ENCODE measurements around the gene NIT1.
"Not testable (repeated sequence)": the region's sequence is repeated elsewhere in the genome, so short reads cannot be mapped to it uniquely, and the experiment has no call there.

The NIT1 gene

DNA sequence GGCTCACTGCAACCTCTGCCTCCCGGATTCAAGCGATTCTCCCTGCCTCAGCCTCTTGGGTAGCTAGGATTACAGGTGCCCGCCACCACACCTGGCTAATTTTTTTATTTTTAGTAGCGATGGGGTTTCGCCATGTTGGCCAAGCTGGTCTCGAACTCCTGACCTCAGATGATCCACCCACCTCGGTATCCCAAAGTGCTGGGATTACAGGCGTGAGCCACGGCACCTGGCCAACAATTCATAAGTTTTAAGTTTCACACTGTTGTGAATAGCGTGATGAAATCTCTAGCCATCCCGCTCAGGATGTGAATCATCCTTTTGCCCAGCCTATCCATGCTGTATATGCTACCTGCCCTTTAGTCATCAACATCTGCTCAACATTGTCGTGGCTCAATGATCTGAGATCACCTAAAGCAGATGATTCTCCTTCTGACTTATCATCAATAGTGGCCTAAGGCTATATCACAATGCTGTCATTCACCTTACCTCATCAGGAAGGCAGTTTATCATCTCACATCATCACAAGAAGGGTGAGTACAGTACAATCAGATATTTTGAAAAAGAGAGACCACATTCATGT, 2.7 kb upstream of the NIT1 start:
- DNase-seq: peak; percentile 59

DNA sequence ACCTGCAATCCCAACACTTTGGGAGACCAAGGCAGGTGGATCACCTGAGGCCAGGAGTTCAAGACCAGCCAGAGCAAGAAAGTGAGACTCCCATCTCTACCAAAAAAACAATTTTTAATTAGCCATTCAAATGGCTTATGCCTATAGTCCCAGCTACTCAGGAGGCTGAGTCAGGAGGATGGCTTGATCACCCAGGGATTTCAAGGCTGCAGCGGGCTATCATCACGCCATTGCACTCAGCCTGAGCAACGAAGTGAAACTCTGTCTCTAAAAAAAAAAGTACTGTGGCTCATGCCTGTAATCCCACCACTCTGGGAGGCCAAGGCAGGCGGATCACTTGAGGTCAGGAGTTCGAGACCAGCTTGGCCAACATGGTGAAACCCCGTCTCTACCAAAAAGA, 1.9 kb upstream of the NIT1 start:
- DNase-seq: not testable (repeated sequence)

DNA sequence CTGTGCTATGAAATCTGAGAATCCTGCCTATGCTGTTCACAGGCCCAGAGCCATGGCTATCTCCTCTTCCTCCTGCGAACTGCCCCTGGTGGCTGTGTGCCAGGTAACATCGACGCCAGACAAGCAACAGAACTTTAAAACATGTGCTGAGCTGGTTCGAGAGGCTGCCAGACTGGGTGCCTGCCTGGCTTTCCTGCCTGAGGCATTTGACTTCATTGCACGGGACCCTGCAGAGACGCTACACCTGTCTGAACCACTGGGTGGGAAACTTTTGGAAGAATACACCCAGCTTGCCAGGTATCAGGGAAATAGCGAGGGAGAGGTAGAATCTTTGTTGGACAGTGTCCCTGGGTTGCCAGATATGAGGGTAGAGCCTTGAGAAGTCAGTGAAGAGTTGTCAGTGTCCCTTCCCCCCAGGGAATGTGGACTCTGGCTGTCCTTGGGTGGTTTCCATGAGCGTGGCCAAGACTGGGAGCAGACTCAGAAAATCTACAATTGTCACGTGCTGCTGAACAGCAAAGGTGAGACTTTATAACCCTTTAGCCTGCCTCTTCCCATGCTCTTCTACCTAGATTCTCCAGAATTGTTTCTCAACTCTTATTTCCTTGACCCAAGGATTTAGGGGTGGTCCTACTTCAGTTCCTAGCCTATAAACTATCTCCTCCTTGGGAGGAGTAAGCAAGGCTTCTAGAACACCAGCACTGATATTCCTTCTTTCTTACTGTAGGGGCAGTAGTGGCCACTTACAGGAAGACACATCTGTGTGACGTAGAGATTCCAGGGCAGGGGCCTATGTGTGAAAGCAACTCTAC, 1.4 kb downstream of the NIT1 start:
- DNase-seq: peak; percentile 81

DNA sequence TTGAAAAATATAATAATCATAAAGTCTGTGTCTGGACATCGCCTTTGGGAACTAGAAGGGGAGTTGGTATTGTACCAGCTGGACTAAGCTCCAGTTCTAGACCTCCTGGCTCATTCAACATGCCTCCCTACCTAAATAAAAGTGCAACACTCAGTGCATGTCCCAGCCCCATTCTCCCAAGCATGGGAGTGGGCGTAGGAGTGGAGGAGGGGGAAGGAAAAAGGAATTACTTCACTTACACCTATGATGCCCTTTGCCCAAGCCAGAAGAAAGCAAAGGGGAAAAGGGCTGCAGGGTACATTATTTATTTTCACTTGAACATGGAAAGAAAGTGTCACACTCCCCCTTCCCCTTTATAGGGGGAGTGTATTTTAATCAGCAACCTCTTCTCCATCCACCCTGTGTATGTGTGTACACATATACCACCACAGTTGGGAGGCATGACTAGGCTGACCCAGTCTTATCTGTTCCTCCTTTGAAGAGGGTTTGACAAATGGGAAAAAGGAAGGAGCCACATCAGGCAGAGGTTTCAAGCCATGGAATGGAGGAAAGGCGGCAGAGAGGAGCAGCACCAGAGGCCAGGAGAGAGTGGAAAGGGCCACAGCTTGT, 3.2 kb downstream of the NIT1 start:
- DNase-seq: peak; percentile 47

DNA sequence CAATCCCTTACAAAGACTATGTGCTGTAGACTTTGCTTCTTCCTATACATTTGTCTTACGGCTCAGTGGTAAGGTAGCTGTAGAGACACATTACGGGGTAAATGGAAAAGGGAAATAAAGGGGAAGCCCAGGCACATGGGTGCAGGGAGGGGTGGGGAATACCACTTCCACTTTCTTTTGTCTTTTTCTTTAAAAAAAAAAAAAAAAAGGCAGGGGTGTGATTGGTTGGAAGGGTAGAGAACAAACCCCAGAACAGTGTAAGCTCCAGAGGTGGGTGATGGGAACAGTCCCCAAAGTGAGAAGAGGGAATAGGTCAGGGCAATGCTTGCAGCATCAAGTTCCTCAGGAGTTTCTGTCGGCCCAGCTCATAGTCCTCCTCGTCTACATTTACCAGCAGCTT, 3.9 kb downstream of the NIT1 start:
- DNase-seq: peak; percentile 76

DNA sequence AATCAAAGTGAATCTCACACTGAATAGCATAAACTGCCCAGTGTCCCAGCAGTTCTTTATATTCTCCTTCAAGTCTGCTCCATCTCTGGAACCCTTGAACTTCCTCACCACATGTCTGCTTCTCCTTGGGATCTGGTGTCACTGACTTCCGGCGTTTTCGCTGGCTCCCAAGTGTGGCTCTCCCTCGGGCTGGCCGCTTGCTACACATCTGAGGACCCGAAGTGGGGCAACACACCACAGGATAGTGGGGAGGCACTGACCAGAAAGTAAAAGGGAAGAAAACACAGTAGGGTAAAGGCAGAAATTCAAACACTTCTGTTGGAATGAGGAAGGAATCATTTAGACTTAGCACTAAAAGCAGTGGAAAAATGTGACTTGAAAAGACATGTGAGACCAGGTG, 5.1 kb downstream of the NIT1 start:
- no peak for DNase-seq

DNA sequence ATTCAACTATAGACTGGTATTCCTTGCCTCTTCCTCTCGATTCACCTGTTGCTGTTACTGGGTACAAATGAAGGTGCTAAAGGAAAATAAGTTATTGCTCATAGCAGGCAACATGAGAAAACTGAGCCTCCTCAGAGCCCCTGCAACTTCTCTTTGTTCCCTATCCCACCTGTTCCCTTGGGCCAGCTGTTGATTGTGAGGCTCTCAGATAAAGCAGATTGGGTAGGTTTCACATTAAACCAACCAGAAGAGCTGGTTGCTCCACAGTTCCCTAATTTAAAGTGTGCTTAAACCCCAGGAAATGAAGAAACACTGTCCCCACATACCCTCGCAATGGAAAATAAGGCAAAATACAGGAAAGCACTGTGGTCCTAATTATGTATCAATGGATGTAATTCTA, 9.7 kb downstream of the NIT1 start:
- peak; percentile 26 for DNase-seq

DNA sequence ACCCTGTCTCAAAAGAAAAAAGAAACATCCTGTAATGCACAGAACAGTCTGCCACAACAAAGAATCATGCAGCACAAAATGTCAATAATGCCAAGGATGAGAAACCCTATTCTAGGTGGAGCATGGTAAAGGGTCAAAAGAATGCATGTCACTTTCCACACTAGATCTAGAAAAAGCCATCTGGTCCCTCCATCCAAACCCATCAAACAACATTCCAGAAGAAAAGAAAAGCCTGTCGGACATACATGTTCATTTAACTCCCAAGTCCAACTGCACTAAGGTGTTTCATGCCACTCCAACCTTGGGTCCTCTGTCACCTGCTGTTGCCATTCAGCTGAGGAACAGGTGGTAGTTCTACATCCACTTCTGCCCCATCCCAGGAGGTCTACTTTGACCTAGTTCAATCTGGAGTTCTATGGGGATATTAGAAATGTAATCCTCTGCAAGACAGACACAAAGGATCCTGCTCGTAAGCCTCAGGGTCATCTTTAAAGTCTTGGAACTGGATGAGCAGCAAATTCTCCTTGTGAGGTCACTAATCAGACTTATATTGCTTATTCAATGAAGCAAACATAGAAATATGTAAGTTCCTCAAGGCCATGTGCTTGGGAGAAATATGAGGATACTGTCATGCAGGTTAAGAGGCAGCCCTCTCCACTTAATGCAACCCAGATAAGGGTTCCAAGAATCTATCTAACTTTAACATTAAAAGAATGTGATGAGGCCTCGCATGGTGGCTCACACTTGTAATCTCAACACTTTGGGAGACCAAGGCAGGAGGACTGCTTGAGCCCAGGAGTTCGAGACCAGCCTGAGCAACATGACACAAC, 10.9 kb downstream of the NIT1 start:
- DNase-seq: no peak

DNA sequence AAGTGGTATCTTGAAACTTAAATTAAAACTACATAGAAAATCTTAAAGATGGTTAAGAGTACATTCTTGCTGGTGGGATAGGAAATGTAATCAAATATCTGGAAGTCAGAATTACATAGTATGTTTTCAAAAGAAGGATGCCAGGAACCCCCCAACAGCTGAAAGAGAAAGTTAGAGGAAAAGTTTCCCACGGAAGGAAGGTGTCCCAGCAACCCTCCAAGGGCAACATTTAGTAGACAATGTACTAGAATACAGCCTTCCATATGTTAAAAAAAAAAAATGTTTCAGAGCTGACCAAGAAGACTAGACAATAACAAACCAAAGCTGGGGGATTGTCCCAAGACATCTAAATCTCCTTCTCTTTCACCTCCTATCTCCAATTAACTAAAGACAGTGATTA, 12.4 kb downstream of the NIT1 start:
- no peak for DNase-seq

DNA sequence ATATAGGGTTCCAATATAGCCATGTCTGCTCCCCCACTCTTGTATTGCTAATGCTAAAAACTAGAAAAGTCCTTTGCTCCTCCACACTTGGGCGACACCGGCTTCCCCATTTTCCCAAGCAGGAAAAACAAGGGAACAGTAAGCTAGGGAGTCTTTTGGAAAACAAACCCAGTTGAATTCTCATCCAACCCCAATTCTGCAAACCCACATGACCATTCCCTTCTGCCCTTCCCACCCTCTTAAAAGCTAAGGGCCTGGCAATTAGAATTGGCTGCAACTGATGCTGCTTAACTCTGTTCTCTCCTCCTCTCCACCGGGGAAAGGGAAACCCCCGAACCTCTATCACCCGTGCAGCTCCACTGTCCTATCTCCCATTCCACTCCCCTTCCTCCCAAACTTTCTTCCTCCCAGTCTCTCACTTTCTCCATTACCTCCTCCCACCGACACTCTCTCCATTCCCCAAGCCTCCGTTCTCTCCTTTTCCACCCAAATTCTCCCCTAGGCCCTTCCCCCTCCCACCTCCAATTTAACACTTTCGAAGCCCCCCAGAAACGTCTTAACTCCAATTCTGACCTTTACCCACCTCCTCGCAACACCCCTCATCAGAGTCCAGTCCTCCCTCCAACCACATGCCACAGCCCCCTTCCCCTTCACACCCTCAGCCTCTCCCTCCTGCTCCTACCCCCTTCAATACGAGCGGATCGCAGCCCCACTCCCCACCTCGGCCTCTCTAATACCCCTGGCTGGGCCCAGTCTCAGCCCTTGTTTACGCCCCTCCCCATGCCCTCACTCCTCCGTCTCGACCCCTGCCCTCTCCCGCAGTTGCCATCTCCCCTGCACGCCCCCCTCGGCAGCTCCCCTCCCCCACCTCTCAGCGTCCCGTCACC, 13.9 kb downstream of the NIT1 start:
- DNase-seq: peak; percentile 18

DNA sequence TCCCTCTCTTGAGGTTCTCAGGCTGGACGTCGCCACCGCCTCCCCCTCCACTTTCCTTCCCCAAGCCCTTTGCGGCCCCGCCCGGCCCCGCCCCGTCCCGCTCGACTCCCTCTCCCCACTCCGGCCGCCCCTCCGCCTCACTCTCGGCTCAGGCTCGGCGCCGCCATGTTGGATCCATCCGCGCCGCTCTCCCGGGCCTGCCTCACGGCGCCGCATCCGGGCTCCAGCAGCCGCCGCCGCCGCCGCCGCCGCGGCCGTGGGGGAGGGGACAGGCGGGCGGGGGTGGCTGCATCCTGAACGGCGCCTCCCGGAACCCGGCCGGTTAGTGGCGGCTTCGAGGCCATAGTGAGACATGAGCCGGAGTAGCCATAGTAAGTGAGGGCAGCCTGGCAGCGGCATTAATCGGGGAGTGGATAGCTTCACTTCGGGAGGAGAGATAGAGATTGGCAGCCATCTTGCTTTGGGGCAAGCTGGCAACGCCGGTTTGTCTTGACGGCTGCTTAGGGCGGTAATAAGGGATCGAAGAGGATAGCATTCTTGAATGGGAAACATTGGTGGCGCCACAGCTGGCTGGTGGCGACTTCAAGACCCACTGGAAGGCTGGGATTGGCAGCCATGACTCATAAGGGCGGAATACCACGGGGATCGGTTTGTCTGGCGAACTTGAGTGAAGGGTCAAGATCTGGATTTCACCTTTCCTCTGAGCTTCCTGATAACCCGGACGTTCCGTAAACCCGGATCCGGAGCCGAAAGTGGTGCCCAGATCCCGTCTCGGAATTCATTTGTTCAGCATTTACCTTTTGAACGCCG, 14.7 kb downstream of the NIT1 start, which contains the start of gene DEDD:
TSS of gene DEDD (minus strand) at position 258 of the 810 bp plus-strand sequence. CDS start 8,205 bp downstream, outside the sequence.
- DNase-seq: peak; percentile 94

DNA sequence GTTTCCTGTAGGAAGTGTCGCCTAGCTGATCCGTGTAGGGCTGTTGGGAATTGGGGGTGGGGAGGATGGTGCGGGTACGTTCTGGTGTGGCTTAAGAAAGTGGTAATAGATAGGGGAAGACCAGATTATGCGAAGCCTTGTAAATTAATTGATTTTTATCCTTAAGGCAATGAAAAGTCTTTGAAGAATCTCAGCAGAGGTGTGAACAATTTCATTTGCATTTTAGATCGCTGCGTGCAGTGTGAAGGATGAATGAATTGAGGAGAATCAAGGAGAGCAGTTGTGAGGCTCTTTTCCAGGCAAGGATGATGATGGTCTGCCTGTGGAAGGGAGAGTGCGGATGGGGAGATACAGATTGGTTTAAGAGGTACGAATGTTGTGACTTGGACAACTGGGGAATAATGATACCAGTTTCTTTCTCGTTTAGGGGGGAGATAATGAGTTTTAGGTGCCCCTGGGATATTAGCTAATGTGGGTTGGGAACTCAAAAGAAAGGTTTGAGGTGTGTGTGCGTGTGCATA, 15.4 kb downstream of the NIT1 start:
- DNase-seq: no peak

DNA sequence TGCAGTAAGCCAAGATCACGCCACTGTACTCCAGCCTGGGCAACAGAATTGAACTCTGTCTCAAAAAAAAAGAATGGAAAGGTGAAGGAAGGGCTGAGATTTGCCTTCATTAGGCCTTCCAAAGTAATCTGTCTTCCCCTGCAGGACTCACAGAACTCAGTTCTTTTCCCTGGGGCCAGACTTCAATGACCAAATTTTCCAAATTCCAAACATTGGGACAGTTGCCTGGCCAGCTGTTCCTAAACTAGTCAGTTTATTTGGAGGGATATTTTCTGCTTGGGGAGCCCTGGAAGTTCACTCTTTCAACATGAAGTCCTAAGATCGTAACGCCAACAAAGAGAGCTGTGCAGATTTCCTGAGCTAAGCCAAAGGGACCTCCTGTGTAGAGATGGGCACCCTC, 20.0 kb downstream of the NIT1 start:
- DNase-seq: no peak

DNA sequence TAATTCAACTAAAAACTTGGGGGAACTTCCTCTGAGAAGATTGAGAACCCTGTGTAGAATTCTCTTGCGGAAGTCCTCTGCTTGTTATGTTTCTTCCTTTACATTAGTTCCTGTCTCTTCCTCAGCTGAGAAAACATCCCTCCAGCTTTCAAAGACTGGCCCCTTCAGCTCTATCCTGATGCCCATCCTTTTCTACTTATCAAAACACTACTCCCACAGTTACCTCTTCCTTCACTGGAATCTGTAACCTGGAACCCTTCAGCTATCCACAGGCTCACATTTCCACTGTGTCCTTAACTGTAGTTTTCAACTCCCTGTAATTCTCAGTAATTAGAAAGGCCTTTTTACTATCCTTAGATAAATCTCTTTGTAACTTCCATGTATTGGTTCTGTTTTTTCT, 20.5 kb downstream of the NIT1 start:
- no peak for DNase-seq

DNA sequence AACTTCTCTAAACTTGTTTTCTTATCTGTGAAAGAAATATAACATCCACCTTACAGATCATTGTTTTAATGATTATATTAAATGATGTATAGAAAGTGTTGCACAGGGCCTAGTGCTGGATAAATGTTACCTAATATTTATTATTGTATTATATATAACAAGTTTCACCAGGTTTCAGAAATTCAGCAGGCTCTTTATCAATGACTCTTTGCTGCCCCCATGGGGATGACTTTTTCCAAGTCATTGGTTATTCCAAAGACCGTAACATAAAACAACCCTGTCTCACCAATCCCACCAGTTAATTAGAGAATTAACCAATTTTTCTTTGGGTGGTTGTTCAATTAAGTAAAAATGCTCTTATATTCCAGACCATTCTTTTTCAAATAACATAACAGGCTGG, 21.9 kb downstream of the NIT1 start:
- peak; percentile 70 for DNase-seq

DNA sequence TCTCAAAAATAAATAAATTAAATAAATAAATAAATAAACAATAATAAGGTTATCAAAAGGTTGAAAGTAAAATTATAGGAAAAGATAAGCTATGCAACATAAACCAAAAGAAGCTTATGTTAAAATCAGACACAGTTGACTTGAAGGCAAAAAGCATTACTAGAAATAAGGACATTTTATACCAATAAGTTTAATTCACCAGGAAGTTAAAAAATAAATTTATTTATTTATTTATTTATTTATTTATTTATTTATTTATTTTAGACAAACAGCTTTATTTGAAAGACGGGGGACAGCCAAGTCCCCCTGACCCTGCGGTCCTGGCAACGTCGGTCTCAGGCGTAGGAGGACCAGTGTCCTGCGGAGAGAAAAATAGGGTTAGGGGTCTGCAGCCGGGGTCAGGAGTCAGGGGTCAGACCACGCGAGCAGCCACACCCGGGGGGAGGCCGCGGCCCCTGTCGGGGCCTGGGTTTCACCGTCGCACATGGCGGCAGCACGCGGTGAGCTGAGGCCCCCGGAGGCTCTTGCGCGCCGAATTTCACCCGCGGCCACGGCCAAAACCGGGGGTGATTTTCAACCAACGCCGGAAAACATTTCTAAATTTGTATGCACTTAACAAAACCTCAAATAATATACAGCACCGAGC, 23.0 kb downstream of the NIT1 start:
- DNase-seq: no peak

DNA sequence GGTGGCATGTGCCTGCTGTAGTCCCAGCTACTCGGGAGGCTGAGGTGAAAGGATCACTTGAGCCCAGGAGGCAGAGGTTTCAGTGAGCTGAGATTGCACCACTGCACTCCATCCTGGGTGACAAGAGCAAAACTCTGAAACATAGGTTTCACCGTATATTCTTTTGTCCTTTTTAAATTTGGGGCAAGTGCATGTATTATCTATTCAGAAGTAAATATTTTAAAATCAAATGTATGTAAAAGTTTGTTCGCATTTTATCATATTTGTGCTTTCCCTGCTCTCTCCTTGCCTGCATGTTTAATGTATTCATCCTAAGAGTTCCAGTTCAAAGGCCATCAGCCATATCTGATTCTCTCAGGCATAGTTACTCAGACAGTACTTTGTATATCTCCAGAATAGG, 27.9 kb downstream of the NIT1 start:
- DNase-seq: no peak

DNA sequence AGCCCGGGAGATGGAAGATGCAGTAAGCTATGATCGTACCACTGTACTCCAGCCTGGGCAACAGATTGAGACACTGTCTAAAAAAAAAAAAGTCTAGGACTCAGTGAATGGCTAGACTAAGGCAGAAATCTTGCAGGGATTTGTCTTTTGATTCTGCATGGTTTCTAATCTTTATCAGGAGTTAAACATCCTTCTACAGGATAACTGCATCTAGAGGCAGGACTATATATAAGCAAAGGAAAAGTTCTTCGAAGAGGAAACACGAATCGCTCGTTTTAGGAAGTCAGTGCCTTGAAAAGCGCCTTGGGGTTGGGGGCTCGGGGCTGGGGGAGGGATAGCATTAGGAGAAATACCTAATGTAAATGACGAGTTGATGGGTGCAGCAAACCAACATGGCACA, 35.3 kb downstream of the NIT1 start:
- no peak for DNase-seq

DNA sequence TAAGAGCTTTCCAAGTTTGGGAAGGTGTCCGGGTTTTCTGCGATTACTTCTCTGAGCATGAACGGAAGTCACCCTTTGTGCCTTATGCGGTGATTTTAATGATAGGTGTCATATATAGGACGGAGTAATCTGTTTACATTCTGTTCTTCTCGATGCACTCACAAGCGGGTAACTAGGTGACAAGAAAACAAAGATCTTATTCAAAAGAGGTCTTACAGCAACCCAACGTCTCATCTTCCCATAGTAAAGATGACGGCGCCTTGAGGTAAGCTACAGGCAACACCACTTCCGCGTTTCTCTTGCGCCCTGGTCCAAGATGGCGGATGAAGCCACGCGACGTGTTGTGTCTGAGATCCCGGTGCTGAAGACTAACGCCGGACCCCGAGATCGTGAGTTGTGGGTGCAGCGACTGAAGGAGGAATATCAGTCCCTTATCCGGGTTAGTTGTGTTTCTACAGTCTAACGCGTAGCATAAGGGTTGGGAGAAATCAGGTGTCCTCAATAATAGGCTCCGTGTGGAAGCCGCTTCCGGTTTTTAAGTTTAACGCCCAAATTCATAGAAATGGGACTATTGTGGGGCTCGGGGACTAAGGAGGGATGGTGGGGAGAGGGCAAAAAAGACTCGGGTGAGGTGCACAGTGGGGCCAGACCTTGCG, 35.9 kb downstream of the NIT1 start, which contains the start of gene UFC1:
TSS of gene UFC1 (plus strand) at position 297 of the 656 bp plus-strand sequence. CDS start at position 317, 20 bp downstream.
- DNase-seq: peak; percentile 88

DNA sequence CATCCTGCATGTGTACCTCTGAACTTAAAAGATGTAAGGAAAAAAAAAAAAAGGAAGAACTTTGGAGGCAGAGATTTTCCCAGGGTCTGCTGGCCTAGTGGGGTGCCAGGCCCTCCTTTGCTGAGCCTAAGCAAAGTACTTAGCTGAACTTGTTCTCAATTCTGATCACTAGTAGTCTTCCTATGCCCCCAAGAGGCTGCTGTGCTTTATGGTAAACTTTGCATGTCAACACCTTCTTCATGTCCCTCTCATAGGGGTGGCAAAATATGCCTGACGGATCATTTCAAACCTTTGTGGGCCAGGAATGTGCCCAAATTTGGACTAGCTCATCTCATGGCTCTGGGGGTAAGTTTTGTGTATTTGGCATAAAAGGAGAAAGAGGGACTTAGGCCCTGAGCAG, 40.0 kb downstream of the NIT1 start:
- no peak for DNase-seq
